ENCODE measurements around the gene RYR2. TPM values are rescaled to one million over a fixed set of nuclear protein-coding genes. Genes with fewer than 3 reads are reported as not detected.

The RYR2 gene
- total RNA-seq, 2 donors from 2014 or later, result 392 to 756 TPM

DNA sequence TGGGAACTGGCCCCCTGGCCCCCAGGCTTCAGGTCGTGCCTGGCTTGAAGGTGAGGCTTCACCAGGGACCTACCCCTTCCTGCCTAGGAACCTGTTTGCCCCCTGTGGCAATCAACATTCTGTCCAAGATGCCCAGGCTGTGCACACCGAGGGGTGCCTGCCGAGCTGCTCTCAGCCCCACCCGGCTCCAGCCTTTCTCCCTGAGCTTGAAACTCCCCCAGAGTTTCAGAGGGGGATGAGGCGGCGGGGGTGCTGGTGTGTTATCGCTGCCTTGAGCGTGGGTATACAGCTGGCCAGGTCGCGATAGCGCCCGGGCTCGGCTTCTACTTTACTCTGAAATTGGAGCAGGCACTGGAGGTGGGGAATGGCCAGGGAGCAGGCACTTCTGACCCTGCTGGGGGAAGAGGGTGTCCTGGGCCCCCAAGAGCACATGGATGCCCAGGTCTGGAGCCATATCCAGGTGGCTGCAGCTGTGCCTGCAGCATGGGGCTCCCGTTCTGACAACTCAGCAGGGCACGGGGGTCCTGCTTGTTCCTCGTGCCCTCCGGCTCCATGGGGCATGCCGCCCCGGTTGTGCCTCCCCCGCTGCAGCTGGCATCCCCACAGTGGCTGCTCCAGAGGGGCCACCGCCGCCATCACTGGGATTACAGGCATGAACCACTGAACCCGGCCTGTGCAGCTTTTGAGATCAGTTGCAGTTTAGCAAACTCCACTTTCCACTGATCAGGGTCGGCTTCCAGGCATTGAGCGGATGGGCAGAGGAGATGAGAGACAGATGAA lies 29.8 kb downstream of the RYR2 start:
- Histone ChIP-seq H3K4me3 (peak overlapping the region in 1 of 2 donors; percentile 20), H3K36me3 (no peaks in the 10 kb centered on the region), H3K27ac (peak overlapping the region; percentile 48 to 59), H3K4me1 (peaks cover 0 to 31% of the 10 kb centered on the region in 2 donors), H3K9me3 (no peaks in the 10 kb centered on the region), H3K27me3 (no peaks in the 10 kb centered on the region)
- DNase-seq (ENCODE audit: low spot score), result no peak
- TF ChIP-seq, protein P1, sequence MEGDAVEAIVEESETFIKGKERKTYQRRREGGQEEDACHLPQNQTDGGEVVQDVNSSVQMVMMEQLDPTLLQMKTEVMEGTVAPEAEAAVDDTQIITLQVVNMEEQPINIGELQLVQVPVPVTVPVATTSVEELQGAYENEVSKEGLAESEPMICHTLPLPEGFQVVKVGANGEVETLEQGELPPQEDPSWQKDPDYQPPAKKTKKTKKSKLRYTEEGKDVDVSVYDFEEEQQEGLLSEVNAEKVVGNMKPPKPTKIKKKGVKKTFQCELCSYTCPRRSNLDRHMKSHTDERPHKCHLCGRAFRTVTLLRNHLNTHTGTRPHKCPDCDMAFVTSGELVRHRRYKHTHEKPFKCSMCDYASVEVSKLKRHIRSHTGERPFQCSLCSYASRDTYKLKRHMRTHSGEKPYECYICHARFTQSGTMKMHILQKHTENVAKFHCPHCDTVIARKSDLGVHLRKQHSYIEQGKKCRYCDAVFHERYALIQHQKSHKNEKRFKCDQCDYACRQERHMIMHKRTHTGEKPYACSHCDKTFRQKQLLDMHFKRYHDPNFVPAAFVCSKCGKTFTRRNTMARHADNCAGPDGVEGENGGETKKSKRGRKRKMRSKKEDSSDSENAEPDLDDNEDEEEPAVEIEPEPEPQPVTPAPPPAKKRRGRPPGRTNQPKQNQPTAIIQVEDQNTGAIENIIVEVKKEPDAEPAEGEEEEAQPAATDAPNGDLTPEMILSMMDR (IDR thresholded peaks at IDR 0.05), result no peak

DNA sequence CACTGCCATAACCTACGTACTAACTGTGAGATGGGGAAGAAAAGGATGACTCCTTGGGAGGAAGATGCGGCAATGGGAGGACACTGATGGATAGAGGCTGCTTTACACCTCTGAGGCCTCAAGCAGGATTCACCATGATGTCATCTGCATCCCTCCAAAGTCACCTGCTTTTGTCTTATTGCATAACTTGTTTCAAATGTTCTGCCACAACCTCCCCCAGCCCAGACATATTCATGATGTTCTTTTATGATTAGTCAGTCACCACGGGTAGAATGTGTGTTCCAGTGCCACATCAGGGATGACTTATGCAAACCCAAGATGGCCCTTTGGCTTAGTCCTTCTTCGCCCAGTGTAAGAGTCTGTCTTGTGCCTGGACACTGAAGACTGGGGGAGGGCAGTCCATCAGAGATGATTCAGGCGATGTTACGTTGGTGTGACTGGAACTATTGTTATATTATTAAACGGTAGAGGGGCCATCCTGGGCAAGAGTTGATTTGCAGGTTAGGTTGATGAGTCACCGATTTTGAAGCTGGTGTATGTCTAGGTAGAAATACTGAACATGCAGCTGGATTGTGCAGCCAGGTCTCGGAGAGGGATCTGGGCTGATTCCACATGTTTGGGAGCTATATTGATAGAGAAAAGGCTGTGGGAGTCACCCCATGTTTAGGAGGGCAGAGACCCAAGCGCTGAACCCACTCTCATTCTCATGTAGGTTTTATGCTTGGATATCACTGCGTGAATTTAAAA lies 32.6 kb downstream of the RYR2 start:
- TF ChIP-seq, protein P1 (IDR thresholded peaks at IDR 0.05), result no peak
- H3K36me3 ChIP-seq, result no peaks in the 10 kb centered on the region
- DNase-seq (ENCODE audit: low spot score), result no peak
- H3K9me3 ChIP-seq, result no peaks in the 10 kb centered on the region
- no peaks in the 10 kb centered on the region for H3K27me3 ChIP-seq
- H3K27ac ChIP-seq, result peak overlapping the region in 1 of 2 donors; percentile 16
- peaks cover 0 to 29% of the 10 kb centered on the region in 2 donors for H3K4me1 ChIP-seq
- no peak overlapping the region for H3K4me3 ChIP-seq

DNA sequence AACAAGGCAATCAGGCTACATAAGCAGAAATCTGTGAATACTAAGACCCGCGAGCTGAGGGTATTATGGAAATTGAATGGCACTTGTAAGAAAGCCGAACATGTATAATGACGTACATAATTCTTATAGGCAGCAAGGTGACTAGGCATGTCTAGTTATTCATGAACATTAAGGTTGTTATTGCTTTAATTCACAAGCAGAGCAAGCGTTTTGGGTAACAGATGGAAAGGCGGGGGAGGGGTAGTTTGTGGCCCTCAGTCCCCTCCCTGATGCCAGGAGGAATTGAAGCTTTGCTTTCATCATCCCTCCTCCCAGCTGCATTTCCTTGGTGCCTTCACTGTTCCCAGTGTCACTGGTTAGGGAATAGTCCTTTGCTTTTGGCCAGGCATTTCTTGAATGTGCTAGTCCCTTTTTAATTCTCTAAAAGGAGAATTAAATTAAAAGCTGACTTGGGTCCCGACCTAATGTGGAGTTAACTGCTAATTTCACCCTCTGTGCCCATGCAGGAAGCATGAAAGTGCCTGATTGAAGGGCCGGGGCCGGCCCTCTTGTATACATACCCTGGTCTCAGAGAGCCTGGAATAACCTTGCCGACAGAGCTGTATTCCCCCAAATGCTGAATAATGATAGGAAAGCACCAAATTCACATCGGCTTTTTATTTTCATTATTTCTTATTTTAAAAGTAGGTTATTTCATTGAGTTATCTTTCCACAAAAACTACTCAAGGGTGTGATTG lies 42.5 kb downstream of the RYR2 start:
- H3K4me1 ChIP-seq, result peaks cover 0 to 30% of the 10 kb centered on the region in 2 donors

DNA sequence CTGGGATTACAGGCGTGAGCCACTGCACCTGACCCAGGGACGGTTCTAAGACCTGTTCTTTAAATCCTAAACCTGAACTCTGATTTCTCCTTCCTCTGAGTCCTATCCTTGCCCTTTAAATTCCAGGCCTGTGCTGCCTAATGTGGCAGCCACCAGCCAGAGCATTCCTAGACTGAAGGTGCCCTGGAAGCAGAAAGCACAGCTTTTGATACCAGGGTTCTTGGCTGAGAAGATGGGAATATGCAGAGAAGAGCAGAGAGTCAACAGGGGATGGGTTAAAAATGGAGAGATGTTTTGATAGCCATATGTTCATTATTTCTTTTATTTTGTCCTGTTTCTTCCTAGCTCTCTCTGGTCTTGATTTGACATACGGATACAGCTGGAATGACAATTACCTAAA lies 49.7 kb downstream of the RYR2 start:
- H3K27me3 ChIP-seq, result no peaks in the 10 kb centered on the region
- H3K4me1 ChIP-seq, result peaks cover 0 to 59% of the 10 kb centered on the region in 2 donors
- DNase-seq (ENCODE audit: low spot score), result no peak
- H3K9me3 ChIP-seq, result no peaks in the 10 kb centered on the region
- H3K36me3 ChIP-seq, result no peaks in the 10 kb centered on the region
- peak overlapping the region in 1 of 2 donors; percentile 43 for H3K27ac ChIP-seq
- no peak overlapping the region for H3K4me3 ChIP-seq
- TF ChIP-seq, protein P1 (IDR thresholded peaks at IDR 0.05), result no peak

More for the DNA sequence above, 42.5 kb downstream of the RYR2 start:
- Histone ChIP-seq H3K27me3 (no peaks in the 10 kb centered on the region), H3K9me3 (no peaks in the 10 kb centered on the region), H3K4me3 (no peak overlapping the region), H3K27ac (no peak overlapping the region), H3K36me3 (no peaks in the 10 kb centered on the region)
- TF ChIP-seq, protein P1 (IDR thresholded peaks at IDR 0.05), result no peak
- DNase-seq (ENCODE audit: low spot score), result no peak

DNA sequence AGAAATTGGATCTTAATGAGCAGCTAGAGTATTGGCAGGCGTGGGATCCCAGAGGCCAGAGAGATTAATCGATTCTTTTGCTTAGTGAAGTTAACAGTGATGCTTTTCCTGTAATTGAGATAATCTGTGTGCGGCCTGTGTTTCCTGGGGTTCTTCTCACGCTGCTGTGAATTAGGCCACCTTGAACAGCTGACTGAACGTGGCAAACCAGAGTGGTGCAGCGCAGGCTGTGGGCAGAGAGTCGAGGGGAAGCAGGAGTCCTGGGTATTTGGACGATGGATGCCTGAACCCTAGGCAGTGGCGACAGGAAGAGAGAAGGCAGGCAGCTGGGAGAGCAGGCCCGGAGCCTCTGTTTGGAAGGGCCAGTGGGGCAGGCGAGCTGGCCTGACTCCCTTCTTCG lies 51.7 kb downstream of the RYR2 start:
- no peaks in the 10 kb centered on the region for H3K36me3 ChIP-seq
- DNase-seq (ENCODE audit: low spot score), result no peak
- no peaks in the 10 kb centered on the region for H3K9me3 ChIP-seq
- H3K27me3 ChIP-seq, result no peaks in the 10 kb centered on the region
- H3K4me3 ChIP-seq, result no peak overlapping the region
- H3K4me1 ChIP-seq, result peaks cover 0 to 65% of the 10 kb centered on the region in 2 donors
- TF ChIP-seq, protein P1 (IDR thresholded peaks at IDR 0.05), result no peak
- peak overlapping the region; percentile 36 to 43 for H3K27ac ChIP-seq
